HCT116 (cell line): ENCODE measurements around the gene RNF138. TPM values are rescaled to one million over a fixed set of nuclear protein-coding genes. Genes with fewer than 3 reads are reported as not detected.

ENCODE experiments used
- ATAC-seq: fragments of 200-7000 bp; cut with Tn5 transposase; 2 replicates; pipeline ENCODE4 v1.9.1; 2020; ENCODE audit warnings: mild to moderate bottlenecking, moderate library complexity
- BruUV-seq: library from RNA; stranded (reverse); fragments of 400-500 nt; replicated peaks from 2 replicates; lab custom pipeline; 2021; lab: Mats Ljungman, UMichigan
- CTCF ChIA-PET: fragments of 300-600 bp; sonication (Branson Sonifier 250); formaldehyde crosslinking; loops from one replicate; lab custom pipeline; 2021; ENCODE audit warnings: antibody characterized with exemption; lab: Charles Lee
- POLR2A ChIA-PET: fragments of 300-600, 350-600 bp; sonication (Branson Sonifier 250); formaldehyde crosslinking; loops from one replicate; lab custom pipeline; 2021; ENCODE audit warnings: antibody characterized with exemption; lab: Charles Lee
- RAD21 ChIA-PET, 2 experiments: fragments of 300-600 bp; sonication (Branson Sonifier 250); formaldehyde crosslinking; loops; one replicate each; lab custom pipeline; 2023; ENCODE audit warnings: low total read pairs in 2 of 2; ENCODE audit not compliant: uncharacterized antibody in 2 of 2, unreplicated experiment in 2 of 2, low non-redundant PET in 1 of 2; lab: Charles Lee
- DNase-seq: peaks from one replicate; pipeline ENCODE4 v3.0.0-alpha.2; 2010; ENCODE audit warnings: low read depth, low spot score
- H2AFZ ChIP-seq: fragments of 200-600 bp; shearing (Covaris generic), sonication (generic); 2 replicates; pipeline ENCODE4 v1.6.1; 2017; ENCODE audit warnings: low read depth, mixed run types, mixed read lengths, antibody characterized with exemption, low read length; ENCODE audit not compliant: poor library complexity, severe bottlenecking
- H3K27ac ChIP-seq: 2 replicates; pipeline ENCODE4 v1.5.1; 2012; ENCODE audit warnings: low read depth, low read length
- H3K27me3 ChIP-seq: fragments of 200-600 bp; sonication (generic); 2 replicates; pipeline ENCODE4 v1.6.1; 2016; ENCODE audit warnings: mixed run types, low read length, mixed read lengths; ENCODE audit not compliant: insufficient read depth
- H3K36me3 ChIP-seq, 2 experiments: fragments of 200-500 bp in 1 of 2; fragments of 200-600 bp in 1 of 2; sonication (Bioruptor generic) in 1 of 2; sonication (generic) in 1 of 2; 2 replicates each; pipeline versions ENCODE4 v1.5.1 to v1.6.1; 2014 to 2016; ENCODE audit warnings: low read length in 2 of 2, inconsistent platforms in 1 of 2, mixed read lengths in 1 of 2, mixed run types in 1 of 2; ENCODE audit not compliant: insufficient read depth in 2 of 2, control insufficient read depth in 1 of 2
- H3K4me1 ChIP-seq, 2 experiments: fragments of 200-600 bp in 1 of 2; sonication (generic) in 1 of 2; 2 replicates each; pipeline versions ENCODE4 v1.5.1 to v1.6.1; 2012 to 2017; ENCODE audit warnings: low read length in 2 of 2, inconsistent platforms in 1 of 2, mild to moderate bottlenecking in 1 of 2, mixed read lengths in 1 of 2, mixed run types in 1 of 2, moderate library complexity in 1 of 2; ENCODE audit not compliant: insufficient read depth in 2 of 2, control insufficient read depth in 1 of 2
- H3K4me2 ChIP-seq: fragments of 200-600 bp; sonication (generic); 2 replicates; pipeline ENCODE4 v1.6.1; 2017; ENCODE audit warnings: mixed run types, low read length, mixed read lengths
- H3K4me3 ChIP-seq, 2 experiments: fragments of 200-600 bp in 1 of 2; sonication (generic) in 1 of 2; replicated peaks in 1 of 2; 2 replicates each; pipeline ENCODE4 v1.5.1; 2011 to 2016; ENCODE audit warnings: low read length in 2 of 2, control low read depth in 1 of 2, low read depth in 1 of 2, mild to moderate bottlenecking in 1 of 2, mixed read lengths in 1 of 2, mixed run types in 1 of 2
- H3K79me2 ChIP-seq: fragments of 200-600 bp; sonication (generic); 2 replicates; pipeline ENCODE4 v1.6.1; 2017; ENCODE audit warnings: mild to moderate bottlenecking, mixed run types, low read length, moderate library complexity, mixed read lengths; ENCODE audit not compliant: insufficient read depth
- H3K9ac ChIP-seq: fragments of 200-600 bp; sonication (generic); 2 replicates; pipeline ENCODE4 v1.6.1; 2016; ENCODE audit warnings: low read length, mixed read lengths
- H3K9me2 ChIP-seq: fragments of 200-600 bp; sonication (generic), shearing (Covaris generic); 2 replicates; pipeline ENCODE4 v1.6.1; 2017; ENCODE audit warnings: mixed run types, mild to moderate bottlenecking, moderate library complexity; ENCODE audit not compliant: insufficient read depth
- H3K9me3 ChIP-seq, 2 experiments: fragments of 200-500 bp in 1 of 2; fragments of 200-600 bp in 1 of 2; sonication (Bioruptor generic) in 1 of 2; sonication (generic) in 1 of 2; 2 replicates each; pipeline ENCODE4 v1.6.1; 2014 to 2017; ENCODE audit warnings: low read length in 2 of 2, mixed read lengths in 2 of 2, inconsistent platforms in 1 of 2, low read depth in 1 of 2, mild to moderate bottlenecking in 1 of 2, mixed run types in 1 of 2, moderate library complexity in 1 of 2; ENCODE audit not compliant: control insufficient read depth in 1 of 2, insufficient read depth in 1 of 2
- H4K20me1 ChIP-seq: fragments of 200-600 bp; sonication (generic), shearing (Covaris generic); 2 replicates; pipeline ENCODE4 v1.6.1; 2017; ENCODE audit warnings: mixed run types, mild to moderate bottlenecking, moderate library complexity; ENCODE audit not compliant: insufficient read depth
- CBX3 ChIP-seq: IDR thresholded peaks from 2 replicates; pipeline ENCODE4 v1.6.1; 2012; ENCODE audit warnings: low read depth
- CEBPB ChIP-seq: IDR thresholded peaks from 2 replicates; pipeline ENCODE4 v1.6.1; 2012; ENCODE audit warnings: low read depth
- EGR1 ChIP-seq: IDR thresholded peaks from 2 replicates; pipeline ENCODE4 v1.6.1; 2012; ENCODE audit warnings: low read depth
- ELF1 ChIP-seq: IDR thresholded peaks from 2 replicates; pipeline ENCODE4 v1.6.1; 2012; ENCODE audit warnings: low read depth, borderline replicate concordance
- EZH2 ChIP-seq: fragments of 200-600 bp; sonication (generic); IDR thresholded peaks from 2 replicates; pipeline ENCODE4 v1.6.1; 2017; ENCODE audit warnings: antibody characterized with exemption, mixed run types
- FOSL1 ChIP-seq: IDR thresholded peaks from 2 replicates; pipeline ENCODE4 v1.6.1; 2012; ENCODE audit warnings: low read depth
- JUND ChIP-seq: IDR thresholded peaks from 2 replicates; pipeline ENCODE4 v1.6.1; 2012
- POLR2A ChIP-seq: IDR thresholded peaks from 2 replicates; pipeline ENCODE4 v1.7.0; 2011; ENCODE audit warnings: borderline replicate concordance; ENCODE audit not compliant: insufficient read depth, insufficient read length; ENCODE audit errors: extremely low read depth
- POLR2AphosphoS5 ChIP-seq: IDR thresholded peaks from 2 replicates; pipeline ENCODE4 v1.6.1; 2011; ENCODE audit warnings: mild to moderate bottlenecking, low read depth, low read length, moderate library complexity
- RAD21 ChIP-seq: IDR thresholded peaks from 2 replicates; pipeline ENCODE4 v1.6.1; 2012; ENCODE audit warnings: low read depth, mild to moderate bottlenecking
- SIN3A ChIP-seq: IDR thresholded peaks from 2 replicates; pipeline ENCODE4 v1.6.1; 2012; ENCODE audit warnings: low read depth
- YY1 ChIP-seq: IDR thresholded peaks from 2 replicates; pipeline ENCODE4 v1.6.1; 2011; ENCODE audit warnings: low read length, low read depth, moderate library complexity, mild to moderate bottlenecking; ENCODE audit not compliant: insufficient replicate concordance; ENCODE audit errors: extremely low read depth
- ZFX ChIP-seq: fragments of 450-650 bp; IDR thresholded peaks from 2 replicates; pipeline ENCODE4 v1.6.1; 2017
- ZNF274 ChIP-seq: fragments of 200-500 bp; sonication (Bioruptor generic); IDR thresholded peaks from 2 replicates; pipeline ENCODE4 v1.6.1; 2014; ENCODE audit warnings: mild to moderate bottlenecking, low read depth, low read length, inconsistent platforms
- intact Hi-C: fragments of 100-400 bp; cut with micrococcal nuclease; formaldehyde crosslinking; loops from 2 replicates; pipeline ENCODE4 v1.10.0; 2022
- total RNA-seq: library from RNA; stranded (reverse); gene quantifications from one replicate; pipeline ENCODE4 v1.2.1, GENCODE V29; 2021; ENCODE audit not compliant: unreplicated experiment
- TF ChIP-seq, protein P1 (sequence below): IDR thresholded peaks from 2 replicates; pipeline ENCODE4 v1.6.1; 2012
- TF ChIP-seq, protein P2 (sequence below), 3 experiments: fragments of 200-600 bp in 1 of 3; sonication (generic) in 1 of 3; IDR thresholded peaks in 2 of 3; conservative IDR thresholded peaks in 1 of 3; 2 replicates each; pipeline ENCODE4 v1.5.1; 2012 to 2017; ENCODE audit warnings: low read depth in 2 of 3, low read length in 2 of 3, antibody characterized with exemption in 1 of 3, borderline replicate concordance in 1 of 3, control low read depth in 1 of 3, mild to moderate bottlenecking in 1 of 3, mixed read lengths in 1 of 3, mixed run types in 1 of 3, moderate library complexity in 1 of 3; ENCODE audit not compliant: insufficient read depth in 1 of 3
- TF ChIP-seq, protein P3 (sequence below): IDR thresholded peaks from 2 replicates; pipeline ENCODE4 v1.6.1; 2011; ENCODE audit warnings: mild to moderate bottlenecking, low read length, moderate library complexity; ENCODE audit not compliant: insufficient replicate concordance; ENCODE audit errors: extremely low read depth
- TF ChIP-seq, protein P4 (sequence below): IDR thresholded peaks from 2 replicates; pipeline ENCODE4 v1.6.1; 2012

The RNF138 gene
- total RNA-seq, 1 experiment from 2014 or later, result 72.5 TPM

DNA sequence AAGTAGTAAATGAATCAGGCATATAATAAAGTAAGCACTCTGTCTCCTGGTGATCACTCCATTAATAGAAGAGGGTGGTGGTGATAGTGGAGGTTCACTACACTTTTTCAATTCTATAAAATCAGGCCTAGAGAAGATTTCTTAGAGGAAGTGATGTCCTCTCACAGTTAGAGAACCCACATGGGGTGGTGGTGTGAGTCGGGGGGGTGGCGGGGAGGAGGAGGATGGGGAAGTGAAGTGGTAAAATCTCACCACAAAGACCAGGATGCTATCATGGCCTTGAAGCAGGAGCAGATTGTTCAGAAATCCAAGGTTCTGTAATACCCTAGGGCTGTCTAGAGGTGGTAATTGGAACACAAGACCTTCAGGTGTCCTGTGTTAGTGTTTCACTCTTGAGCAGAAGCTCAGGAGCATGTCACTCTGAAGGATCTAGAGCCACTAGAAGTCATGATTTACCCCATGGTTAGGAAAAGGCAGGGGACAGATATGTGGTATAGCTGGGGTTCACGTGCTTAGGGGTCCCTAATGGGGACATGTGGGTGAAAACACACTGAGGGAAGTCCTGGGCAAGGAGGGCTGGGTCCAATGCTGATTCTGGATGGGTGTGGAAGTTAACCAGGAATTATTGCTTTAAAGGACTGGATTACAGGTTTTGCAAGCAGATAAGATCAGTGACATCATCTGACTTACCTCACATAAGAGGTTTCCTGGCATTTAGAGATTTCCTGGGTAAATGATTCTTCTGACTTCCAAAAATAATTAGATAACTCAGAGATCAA lies 42.1 kb upstream of the RNF138 start:
- no peaks in the 10 kb centered on the region for H3K27me3 ChIP-seq
- no peaks in the 10 kb centered on the region for H3K79me2 ChIP-seq
- BruUV-seq, result no TSS peak
- ATAC-seq, result no peak
- intact Hi-C loops, result no loop called here
- POLR2A ChIA-PET, result no interaction called here
- RAD21 ChIA-PET, result no interaction called here
- CTCF ChIA-PET, result interaction anchor here (1.5 kb wide), 1 partner anchor 22 kb away, joined by 5 read pairs; no protein-coding TSS in a partner anchor
- no peaks in the 10 kb centered on the region for H3K9me2 ChIP-seq
- no peaks in the 10 kb centered on the region for H3K9me3 ChIP-seq
- H3K27ac ChIP-seq, result no peak overlapping the region
- H3K4me3 ChIP-seq, result no peak overlapping the region
- no peak overlapping the region for H3K4me2 ChIP-seq
- H3K36me3 ChIP-seq, result no peaks in the 10 kb centered on the region
- no peak overlapping the region for H2AFZ ChIP-seq
- no peak overlapping the region for H3K9ac ChIP-seq
- TF ChIP-seq, protein P1, sequence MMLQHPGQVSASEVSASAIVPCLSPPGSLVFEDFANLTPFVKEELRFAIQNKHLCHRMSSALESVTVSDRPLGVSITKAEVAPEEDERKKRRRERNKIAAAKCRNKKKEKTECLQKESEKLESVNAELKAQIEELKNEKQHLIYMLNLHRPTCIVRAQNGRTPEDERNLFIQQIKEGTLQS, result no peak
- TF ChIP-seq CEBPB (no peak), JUND (no peak), RAD21 (no peak), EZH2 (no peak), YY1 (no peak), EGR1 (no peak), POLR2A (no peak), ELF1 (no peak), ZFX (no peak), CBX3 (no peak), FOSL1 (no peak), POLR2AphosphoS5 (no peak), ZNF274 (no peak), SIN3A (no peak)
- TF ChIP-seq, protein P2, sequence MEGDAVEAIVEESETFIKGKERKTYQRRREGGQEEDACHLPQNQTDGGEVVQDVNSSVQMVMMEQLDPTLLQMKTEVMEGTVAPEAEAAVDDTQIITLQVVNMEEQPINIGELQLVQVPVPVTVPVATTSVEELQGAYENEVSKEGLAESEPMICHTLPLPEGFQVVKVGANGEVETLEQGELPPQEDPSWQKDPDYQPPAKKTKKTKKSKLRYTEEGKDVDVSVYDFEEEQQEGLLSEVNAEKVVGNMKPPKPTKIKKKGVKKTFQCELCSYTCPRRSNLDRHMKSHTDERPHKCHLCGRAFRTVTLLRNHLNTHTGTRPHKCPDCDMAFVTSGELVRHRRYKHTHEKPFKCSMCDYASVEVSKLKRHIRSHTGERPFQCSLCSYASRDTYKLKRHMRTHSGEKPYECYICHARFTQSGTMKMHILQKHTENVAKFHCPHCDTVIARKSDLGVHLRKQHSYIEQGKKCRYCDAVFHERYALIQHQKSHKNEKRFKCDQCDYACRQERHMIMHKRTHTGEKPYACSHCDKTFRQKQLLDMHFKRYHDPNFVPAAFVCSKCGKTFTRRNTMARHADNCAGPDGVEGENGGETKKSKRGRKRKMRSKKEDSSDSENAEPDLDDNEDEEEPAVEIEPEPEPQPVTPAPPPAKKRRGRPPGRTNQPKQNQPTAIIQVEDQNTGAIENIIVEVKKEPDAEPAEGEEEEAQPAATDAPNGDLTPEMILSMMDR (IDR thresholded peaks at IDR 0.05 in 2 of 3, conservative IDR thresholded peaks at IDR 0.05 in 1 of 3; ENCODE audit: borderline replicate concordance in 1 of 3, insufficient read depth in 1 of 3, low read depth in 2 of 3, low read length in 2 of 3), result no peak
- TF ChIP-seq, protein P3, sequence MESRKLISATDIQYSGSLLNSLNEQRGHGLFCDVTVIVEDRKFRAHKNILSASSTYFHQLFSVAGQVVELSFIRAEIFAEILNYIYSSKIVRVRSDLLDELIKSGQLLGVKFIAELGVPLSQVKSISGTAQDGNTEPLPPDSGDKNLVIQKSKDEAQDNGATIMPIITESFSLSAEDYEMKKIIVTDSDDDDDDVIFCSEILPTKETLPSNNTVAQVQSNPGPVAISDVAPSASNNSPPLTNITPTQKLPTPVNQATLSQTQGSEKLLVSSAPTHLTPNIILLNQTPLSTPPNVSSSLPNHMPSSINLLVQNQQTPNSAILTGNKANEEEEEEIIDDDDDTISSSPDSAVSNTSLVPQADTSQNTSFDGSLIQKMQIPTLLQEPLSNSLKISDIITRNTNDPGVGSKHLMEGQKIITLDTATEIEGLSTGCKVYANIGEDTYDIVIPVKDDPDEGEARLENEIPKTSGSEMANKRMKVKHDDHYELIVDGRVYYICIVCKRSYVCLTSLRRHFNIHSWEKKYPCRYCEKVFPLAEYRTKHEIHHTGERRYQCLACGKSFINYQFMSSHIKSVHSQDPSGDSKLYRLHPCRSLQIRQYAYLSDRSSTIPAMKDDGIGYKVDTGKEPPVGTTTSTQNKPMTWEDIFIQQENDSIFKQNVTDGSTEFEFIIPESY, result no peak
- TF ChIP-seq, protein P4, sequence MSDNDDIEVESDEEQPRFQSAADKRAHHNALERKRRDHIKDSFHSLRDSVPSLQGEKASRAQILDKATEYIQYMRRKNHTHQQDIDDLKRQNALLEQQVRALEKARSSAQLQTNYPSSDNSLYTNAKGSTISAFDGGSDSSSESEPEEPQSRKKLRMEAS, result no peak
- TF ChIP-seq, all 23 proteins: peak for 0
- no peak for DNase-seq
- peaks cover 5 to 7% of the 10 kb centered on the region in 2 experiments for H3K4me1 ChIP-seq
- no peaks in the 10 kb centered on the region for H4K20me1 ChIP-seq
